HG03139 (cell line): ENCODE data around the gene WSB1.

Experiments
- ATAC-seq: cut with Tn5 transposase; IDR thresholded peaks from one replicate; pipeline ENCODE4 v1.9.1; 2021; ENCODE audit not compliant: unreplicated experiment

The WSB1 gene

DNA sequence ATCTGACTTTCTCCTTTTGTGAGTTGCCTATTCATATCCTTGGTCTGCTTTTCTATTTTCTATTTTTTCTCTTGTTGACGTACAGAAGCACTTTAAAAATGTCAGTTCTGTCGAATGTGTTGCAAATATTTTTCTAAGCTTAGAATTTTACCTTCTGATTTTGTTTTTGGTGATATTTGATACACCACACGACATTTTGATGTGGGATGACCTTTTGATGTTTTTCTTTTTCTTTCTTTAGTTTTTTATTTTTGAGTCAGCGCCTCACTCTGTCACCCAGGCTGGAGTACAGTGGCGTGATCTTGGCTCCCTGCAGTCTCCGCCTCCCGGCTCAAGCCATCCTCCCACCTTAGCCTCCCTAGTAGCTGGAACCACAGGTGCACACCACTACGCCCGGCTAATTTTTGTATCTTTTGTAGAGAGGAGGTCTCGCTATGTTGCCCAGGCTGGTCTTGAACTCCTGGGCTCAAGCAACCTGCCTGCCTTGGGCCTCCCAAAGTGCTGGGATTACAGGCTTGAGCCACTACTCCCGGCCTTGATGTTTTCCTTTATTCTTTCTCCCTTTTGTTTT is 39.6 kb downstream of the WSB1 start:
- ATAC-seq = no peak

- ATAC-seq = no peak
Observed at GRCh38 chr17:27336184-27336583, 42.3 kb downstream of the WSB1 start.

DNA sequence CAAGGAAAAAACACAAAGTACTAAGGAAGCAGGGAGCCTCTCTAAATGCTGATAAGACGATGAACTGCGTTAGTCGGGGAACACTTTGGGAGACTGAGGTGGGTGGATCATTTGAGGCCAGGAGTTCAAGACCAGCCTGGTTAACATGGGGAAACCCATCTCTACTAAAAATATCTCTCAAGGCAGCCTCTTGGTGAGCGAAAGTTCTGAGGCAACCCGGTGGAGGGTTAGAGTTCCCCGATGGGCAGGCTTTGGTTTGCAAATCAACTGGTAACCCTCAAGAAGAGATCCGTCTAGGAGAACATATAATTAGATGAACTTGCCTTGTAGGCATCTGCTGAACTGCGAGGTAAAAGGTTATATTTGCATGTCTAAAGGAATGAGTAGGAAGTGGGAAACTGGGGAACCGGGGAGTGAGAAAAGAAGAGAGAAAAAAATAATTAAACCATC is 44.6 kb downstream of the WSB1 start:
- ATAC-seq = no peak

- ATAC-seq = no peak
Observed at GRCh38 chr17:27339198-27339835, 45.4 kb downstream of the WSB1 start.

- ATAC-seq = no peak
Observed at GRCh38 chr17:27339836-27340550, 46.1 kb downstream of the WSB1 start.

GRCh38 chr17:27340575-27340974 is 46.7 kb downstream of the WSB1 start:
- ATAC-seq = no peak

DNA sequence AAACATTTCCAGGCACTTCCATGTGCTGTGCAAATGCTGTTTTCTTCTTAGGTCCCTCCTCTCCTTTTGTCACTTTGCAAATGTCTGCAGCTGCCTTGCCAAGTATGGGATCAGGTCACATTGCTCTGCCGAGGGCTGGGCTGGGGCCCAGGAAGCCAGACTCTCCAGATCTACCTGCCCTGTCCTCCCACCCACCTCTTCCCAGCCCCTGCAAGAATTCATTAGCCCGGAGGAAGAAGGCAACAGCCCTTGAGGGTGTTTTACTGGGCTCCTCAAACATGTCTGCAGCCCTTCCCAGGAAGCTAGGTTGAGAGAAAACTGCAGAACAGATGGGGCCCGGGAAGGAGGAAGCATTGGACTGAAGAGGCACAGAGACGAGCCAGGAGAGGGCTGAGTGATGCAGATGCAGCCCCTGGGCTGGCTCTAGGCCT is 47.1 kb downstream of the WSB1 start:
- no peak for ATAC-seq

DNA sequence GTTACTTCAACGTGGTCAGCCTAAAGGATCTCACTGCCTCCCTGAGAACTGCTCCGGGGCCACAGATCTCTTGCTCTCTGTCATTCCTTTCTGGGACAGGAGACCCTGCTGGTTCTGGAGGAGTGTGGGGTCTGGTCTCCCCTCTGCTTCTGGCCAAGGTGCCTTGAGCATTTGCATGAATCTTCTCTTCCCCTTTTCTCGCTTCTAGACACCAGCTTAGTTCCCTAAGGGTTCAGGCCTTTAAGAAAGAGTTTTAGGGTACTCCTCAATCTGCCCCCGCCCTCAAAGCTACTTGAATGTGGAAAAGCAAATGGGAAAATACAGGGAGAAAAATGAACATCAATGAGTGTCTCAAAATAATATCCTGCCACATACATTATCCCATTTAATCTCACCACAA is 48.1 kb downstream of the WSB1 start:
- no peak for ATAC-seq

DNA sequence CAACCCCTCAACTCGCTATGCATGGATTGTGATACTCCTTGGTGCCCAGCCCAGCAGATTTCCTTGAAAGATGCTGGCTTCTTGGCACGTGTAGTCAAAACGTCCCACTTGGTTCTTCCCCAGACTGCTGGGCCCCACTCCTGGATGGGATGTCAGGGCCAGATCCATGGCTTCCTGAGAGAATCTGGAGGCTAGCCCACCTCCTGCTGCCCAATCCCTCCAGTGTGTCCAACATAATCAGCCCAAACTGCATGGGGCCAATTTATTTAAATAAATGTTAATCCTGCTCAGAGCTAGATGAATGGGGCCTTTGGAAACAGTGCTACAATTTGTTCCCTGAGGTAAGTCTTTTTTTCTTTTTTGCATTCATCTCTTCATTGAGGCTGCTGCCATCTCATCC is 49.4 kb downstream of the WSB1 start:
- no peak for ATAC-seq

- ATAC-seq = no peak
Observed at GRCh38 chr17:27343977-27344607, 50.2 kb downstream of the WSB1 start.

GRCh38 chr17:27345141-27345904 is 51.4 kb downstream of the WSB1 start:
- ATAC-seq = no peak

DNA sequence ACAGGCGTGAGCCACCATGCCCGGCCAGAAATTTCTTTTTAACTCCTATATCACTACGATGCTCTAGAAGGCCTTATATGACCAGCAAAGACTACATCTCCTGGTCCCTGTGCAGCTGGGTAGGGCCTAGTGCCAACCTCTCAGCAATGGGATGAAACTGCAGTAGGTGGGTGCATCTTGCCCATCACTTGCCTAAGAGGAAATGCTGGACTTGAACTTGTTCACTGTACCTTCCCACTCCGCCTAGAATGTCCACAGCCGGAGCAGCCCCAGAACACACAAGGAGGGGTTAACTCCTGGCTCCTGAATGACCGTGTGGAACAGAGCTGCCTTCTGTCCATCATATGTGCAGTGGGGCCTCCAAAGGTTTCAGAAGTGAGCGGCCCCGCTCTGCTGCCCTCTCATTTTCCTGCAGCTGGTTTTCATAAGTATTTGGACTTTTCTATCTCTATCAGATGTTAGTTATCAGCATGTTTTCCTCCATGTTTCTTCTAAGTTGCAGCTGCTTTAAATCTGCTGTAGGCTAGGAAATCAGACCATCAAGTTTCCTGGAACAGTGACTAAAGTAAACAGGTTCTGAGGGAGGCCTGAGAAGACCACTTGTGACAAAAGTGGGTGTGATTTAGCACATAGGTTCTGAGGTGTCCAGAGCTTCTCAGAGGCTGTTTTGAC is 52.5 kb downstream of the WSB1 start:
- no peak for ATAC-seq

DNA sequence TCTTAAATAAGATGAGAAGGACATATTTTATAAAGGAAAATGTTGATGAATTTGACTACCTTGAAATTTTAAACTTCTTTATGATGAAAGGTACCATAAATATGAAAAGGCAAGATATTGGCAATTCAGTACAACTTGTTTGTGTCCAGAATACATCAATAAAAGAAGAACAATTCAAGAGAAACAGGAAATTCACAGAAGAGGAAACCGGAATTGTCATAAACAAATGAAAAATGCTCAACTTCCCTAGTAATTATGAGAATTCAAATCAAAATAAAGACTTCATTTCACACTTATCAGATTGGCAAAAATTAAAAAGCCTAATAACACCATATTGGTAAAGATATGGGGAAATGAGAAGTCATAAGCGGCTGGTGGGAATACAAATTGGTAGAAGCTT is 54.3 kb downstream of the WSB1 start:
- ATAC-seq = no peak

DNA sequence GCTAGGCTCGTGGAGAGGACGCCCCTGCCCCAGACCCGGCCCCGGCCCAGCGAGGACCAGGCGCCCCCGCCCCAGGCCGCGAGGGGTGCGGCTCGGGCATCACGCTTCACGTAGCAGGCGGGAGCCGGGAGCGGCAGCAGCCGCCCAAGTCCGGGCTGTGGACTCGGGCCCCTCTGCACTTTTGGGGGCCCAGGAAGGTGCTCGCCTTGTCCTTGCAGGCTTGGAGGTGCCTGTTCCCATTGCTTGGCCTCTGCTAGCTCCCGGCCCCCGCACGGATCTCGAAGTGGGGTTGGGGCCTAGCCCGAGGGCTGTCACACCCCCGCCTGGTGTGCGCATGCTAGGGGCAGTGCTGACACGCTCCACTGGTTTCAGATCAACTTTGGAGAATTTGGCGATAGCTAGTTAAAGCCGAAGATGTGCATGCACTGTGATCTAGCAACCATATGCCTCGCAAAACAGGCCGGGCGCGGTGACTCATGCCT is 55.7 kb downstream of the WSB1 start:
- ATAC-seq = no peak

DNA sequence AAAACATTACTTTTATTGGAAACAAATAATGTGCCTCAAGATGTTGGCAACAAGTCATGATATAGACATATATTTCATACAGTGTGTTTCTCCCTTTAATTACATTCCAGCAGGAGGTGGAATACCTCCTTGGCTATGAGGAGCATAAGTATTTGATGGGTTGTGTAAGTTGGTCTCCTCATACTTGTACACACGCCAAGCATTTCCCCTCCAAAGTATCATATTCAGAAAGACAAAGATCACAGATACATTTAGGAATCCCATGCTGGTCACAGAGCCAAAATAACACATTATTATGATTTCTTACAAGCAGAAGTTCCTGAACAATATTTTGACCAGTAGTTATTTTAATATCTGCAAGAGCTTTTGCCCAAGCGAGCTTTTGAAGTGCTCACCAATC is 57.8 kb downstream of the WSB1 start:
- no peak for ATAC-seq

DNA sequence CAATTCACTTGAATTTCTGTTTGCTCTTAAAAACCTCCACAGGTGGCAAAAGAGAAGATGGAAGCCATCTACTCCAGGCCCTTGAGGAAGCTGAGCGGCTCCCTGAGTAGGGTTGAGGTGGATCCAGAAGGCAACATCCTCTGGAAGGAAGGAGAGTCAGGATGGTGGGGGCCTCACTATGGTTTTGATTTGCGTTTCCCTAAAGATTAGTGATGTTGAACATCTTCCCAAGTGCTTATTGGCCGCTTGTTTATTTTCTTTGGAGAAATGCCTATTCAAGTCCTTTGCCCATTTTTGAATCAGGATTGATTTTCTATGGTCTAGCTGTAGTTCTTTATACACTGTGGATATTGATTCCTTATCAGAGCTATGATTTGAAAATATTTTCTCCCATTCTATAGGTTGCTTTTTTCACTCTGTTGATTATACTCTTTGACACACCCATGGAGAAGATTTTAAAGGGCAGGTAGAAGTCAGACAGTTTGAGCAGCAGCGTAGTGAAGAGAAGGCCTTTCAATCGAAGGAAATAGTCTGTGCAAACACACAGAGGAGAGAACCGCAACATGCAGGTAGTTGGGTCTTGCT is 58.6 kb downstream of the WSB1 start:
- ATAC-seq = no peak

GRCh38 chr17:27353033-27353460 is 59.1 kb downstream of the WSB1 start:
- ATAC-seq = no peak

DNA sequence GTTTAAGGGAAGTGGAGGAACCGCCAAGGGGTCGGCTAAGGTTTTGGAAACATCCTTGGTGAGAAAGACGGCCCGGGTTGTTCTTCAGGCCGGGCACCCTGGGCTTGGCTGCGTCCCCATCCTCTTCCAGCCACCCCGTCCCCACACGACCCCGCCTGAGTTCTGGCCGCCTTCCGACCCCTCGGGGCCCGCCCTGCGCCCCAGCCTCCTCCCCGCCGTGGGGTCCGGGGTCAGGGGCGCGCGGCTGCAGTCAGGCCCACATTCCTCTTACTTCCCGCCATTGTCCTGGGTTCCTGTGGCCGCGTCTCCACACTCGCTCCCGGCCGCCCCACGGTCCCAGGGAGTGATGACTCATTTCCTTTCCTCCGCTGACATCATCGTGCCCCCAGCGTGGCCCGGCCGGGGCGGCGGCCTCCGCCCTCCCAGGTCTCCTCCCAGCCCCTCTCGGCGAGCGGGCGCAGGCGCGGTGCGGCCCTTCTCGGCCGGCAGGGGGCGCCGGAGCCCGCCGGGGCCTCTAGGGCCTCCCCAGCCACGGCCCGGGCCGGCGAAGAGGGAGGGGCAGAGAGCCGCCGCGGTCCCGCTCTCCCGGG is 59.6 kb downstream of the WSB1 start:
- peak; percentile 75 for ATAC-seq

GRCh38 chr17:27354051-27354490 is 60.2 kb downstream of the WSB1 start:
- no peak for ATAC-seq
